ENCODE data around the gene MYADM. TPM values are rescaled to one million over a fixed set of nuclear protein-coding genes. Genes with fewer than 3 reads are reported as not detected.
"Not testable (repeated sequence)": the region's sequence is repeated elsewhere in the genome, so short reads cannot be mapped to it uniquely, and the experiment has no call there.

MYADM gene
- total and polyA plus RNA-seq, 9 donors, result 27.5 to 216 (median 134) TPM

GRCh38 chr19:53824134-53824611 lies 43.5 kb upstream of the MYADM start, which contains the start of gene NLRP12:
TSS of gene NLRP12 (minus strand) at chr19:53824314. CDS start at chr19:53824174, 140 bp downstream.
- TF ChIP-seq CTCF (IDR thresholded peaks at IDR 0.05), result no peak
- no peak within 1 kb of the TSS for H3K27ac ChIP-seq
- DNase-seq, result no peak
- H3K36me3 ChIP-seq, result no peaks in the 10 kb centered on the region
- H3K9me3 ChIP-seq, result no peaks in the 10 kb centered on the region
- H3K4me3 ChIP-seq, result no peak within 1 kb of the TSS
- H3K4me1 ChIP-seq (ENCODE audit: insufficient read depth), result no peaks in the 10 kb centered on the region
- H3K27me3 ChIP-seq, result no peaks in the 10 kb centered on the region
- 64 to 72% (median 69%) methylated on average over 14 of the region's 14 CpGs for WGBS, 3 donors
- intact Hi-C loops (cut with DNase I), result no loop called here

- no peak overlapping the region for H3K4me3 ChIP-seq
- no peaks in the 10 kb centered on the region for H3K27me3 ChIP-seq
- WGBS, 3 donors, result 54 to 65% (median 57%) methylated on average over 7 of the region's 7 CpGs
- DNase-seq, result no peak
- H3K36me3 ChIP-seq, result no peaks in the 10 kb centered on the region
- no peaks in the 10 kb centered on the region for H3K9me3 ChIP-seq
- no peaks in the 10 kb centered on the region for H3K4me1 ChIP-seq (ENCODE audit: insufficient read depth)
- H3K27ac ChIP-seq, result no peak overlapping the region
- TF ChIP-seq EP300 (IDR thresholded peaks at IDR 0.05), result no peak
- no peak for TF ChIP-seq POLR2A (IDR thresholded peaks at IDR 0.05)
- no peak for TF ChIP-seq CTCF (IDR thresholded peaks at IDR 0.05)
- intact Hi-C loops (cut with DNase I), result no loop called here
These were observed 40.8 kb upstream of the MYADM start for GRCh38 chr19:53826876-53827275.

- no peak for DNase-seq
- WGBS, 3 donors, result 54 to 64% (median 59%) methylated on average over 3 of the region's 3 CpGs
- no peaks in the 10 kb centered on the region for H3K4me1 ChIP-seq (ENCODE audit: insufficient read depth)
- no peaks in the 10 kb centered on the region for H3K9me3 ChIP-seq
- H3K27me3 ChIP-seq, result no peaks in the 10 kb centered on the region
- intact Hi-C loops (cut with DNase I), result no loop called here
- no peak overlapping the region for H3K4me3 ChIP-seq
- TF ChIP-seq CTCF (IDR thresholded peaks at IDR 0.05), result no peak
- no peak for TF ChIP-seq POLR2A (IDR thresholded peaks at IDR 0.05)
- no peak for TF ChIP-seq EP300 (IDR thresholded peaks at IDR 0.05)
- no peaks in the 10 kb centered on the region for H3K36me3 ChIP-seq
- H3K27ac ChIP-seq, result no peak overlapping the region
These were observed 39.2 kb upstream of the MYADM start for GRCh38 chr19:53828531-53828930.

- DNase-seq; H3K36me3 ChIP-seq; H3K9me3 ChIP-seq; intact Hi-C loops (cut with DNase I); H3K4me3 ChIP-seq; H3K4me1 ChIP-seq (ENCODE audit: insufficient read depth); H3K27ac ChIP-seq; H3K27me3 ChIP-seq: not testable (repeated sequence)
- WGBS, 3 donors, result 11 to 27% (median 16%) methylated on average over 9 to 13 of the region's 13 CpGs
These were observed 34.8 kb upstream of the MYADM start for GRCh38 chr19:53832861-53833260.

GRCh38 chr19:53838446-53838845 lies 29.2 kb upstream of the MYADM start:
- 63 to 72% (median 63%) methylated on average over 5 of the region's 5 CpGs for WGBS, 3 donors
- H3K27me3 ChIP-seq; DNase-seq; H3K4me3 ChIP-seq; H3K27ac ChIP-seq; H3K4me1 ChIP-seq (ENCODE audit: insufficient read depth); intact Hi-C loops (cut with DNase I); H3K36me3 ChIP-seq; H3K9me3 ChIP-seq: not testable (repeated sequence)

GRCh38 chr19:53840241-53840640 lies 27.4 kb upstream of the MYADM start:
- not testable (repeated sequence) for H3K36me3 ChIP-seq; H3K9me3 ChIP-seq; H3K4me1 ChIP-seq (ENCODE audit: insufficient read depth); DNase-seq; H3K4me3 ChIP-seq; H3K27me3 ChIP-seq; H3K27ac ChIP-seq
- WGBS, 3 donors, result 85 to 88% (median 87%) methylated on average over 12 of the region's 12 CpGs
- intact Hi-C loops (cut with DNase I), result loop anchor here in 3 of 4 donors (5.0 to 10.0 kb wide), 3 partner anchors 65 to 187 kb away; partner anchors contain the start of gene CACNG7 (in 1 of the 3)

- H3K4me1 ChIP-seq (ENCODE audit: insufficient read depth); H3K9me3 ChIP-seq; H3K4me3 ChIP-seq; DNase-seq; H3K27me3 ChIP-seq; H3K27ac ChIP-seq; H3K36me3 ChIP-seq: not testable (repeated sequence)
- intact Hi-C loops (cut with DNase I), result loop anchor here in 3 of 4 donors (5.0 to 10.0 kb wide), 3 partner anchors 64 to 186 kb away; partner anchors contain the start of gene CACNG7 (in 1 of the 3)
- 60 to 68% (median 63%) methylated on average over 4 of the region's 4 CpGs for WGBS, 3 donors
These were observed 26.8 kb upstream of the MYADM start for GRCh38 chr19:53840914-53841313.

Measured in ovary (tissue), 9 donors.